Measurements from ENCODE around the gene AHCTF1.
"Not testable (repeated sequence)": the region's sequence is repeated elsewhere in the genome, so short reads cannot be mapped to it uniquely, and the experiment has no call there.

Gene AHCTF1

DNA sequence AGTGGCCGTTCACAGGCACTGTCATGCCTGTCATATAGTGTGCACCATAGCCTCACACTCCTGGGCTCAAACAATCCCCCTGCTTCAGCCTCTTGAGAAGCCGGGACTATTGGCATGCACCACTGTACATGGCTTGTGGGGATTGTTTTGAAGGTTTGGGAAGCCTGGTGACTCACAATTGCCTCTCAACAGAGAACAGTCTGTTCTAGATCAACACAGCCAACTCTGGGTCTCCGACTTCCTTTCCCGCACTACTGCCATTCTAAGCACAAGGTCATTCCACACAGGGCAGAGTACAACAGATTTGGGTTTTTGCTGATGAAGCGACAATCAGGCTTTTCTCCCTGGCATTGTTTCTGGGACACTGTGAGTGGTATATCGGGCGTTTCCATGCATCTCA is 15.5 kb upstream of the AHCTF1 start:
- Mint-ChIP-seq H3K4me1 (ENCODE audit: low read depth in 2 of 2) (no peaks in the 10 kb centered on the region), H3K36me3 (ENCODE audit: insufficient read depth) (no peaks in the 10 kb centered on the region), H3K4me3 (no peak overlapping the region), H3K27ac (no peak overlapping the region), H3K9me3 (no peaks in the 10 kb centered on the region), H3K27me3 (no peaks in the 10 kb centered on the region)
- ATAC-seq (replicated peaks) (no peak), DNase-seq (no peak)

GRCh38 chr1:246946366-246946765 is 14.6 kb upstream of the AHCTF1 start:
- H3K4me1 Mint-ChIP-seq (ENCODE audit: low read depth in 2 of 2): no peaks in the 10 kb centered on the region
- no peak overlapping the region for H3K27ac Mint-ChIP-seq
- H3K27me3 Mint-ChIP-seq: no peaks in the 10 kb centered on the region
- H3K36me3 Mint-ChIP-seq (ENCODE audit: insufficient read depth): no peaks in the 10 kb centered on the region
- DNase-seq: no peak
- H3K4me3 Mint-ChIP-seq: no peak overlapping the region
- H3K9me3 Mint-ChIP-seq: no peaks in the 10 kb centered on the region
- no peak for ATAC-seq (replicated peaks)

DNA sequence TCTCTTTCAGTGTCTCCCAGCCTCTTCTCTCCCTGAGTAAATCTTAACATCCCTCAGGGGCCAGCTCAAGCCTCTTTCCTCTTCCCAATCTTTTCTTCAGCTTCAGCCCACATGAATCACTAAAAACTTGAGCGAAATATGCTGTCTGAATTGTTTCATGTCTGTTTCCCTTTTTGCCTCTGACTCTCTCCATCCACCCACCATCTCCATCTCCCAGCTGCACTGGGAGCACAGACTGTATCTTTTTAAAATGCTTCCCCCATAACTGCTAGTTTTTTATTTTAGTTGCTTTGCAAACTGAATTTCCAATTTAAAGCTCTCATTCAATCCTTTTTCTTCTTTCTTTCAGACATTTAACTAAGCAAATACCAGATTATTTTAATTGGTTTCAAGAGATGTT is 3.0 kb upstream of the AHCTF1 start:
- ATAC-seq (replicated peaks): no peak
- DNase-seq: no peak
- peaks cover 16 to 17% of the 10 kb centered on the region in 2 donors for H3K4me1 Mint-ChIP-seq (ENCODE audit: low read depth in 2 of 2)
- H3K36me3 Mint-ChIP-seq (ENCODE audit: insufficient read depth): peaks cover 30% of the 10 kb centered on the region
- H3K4me3 Mint-ChIP-seq: no peak overlapping the region
- no peaks in the 10 kb centered on the region for H3K27me3 Mint-ChIP-seq
- H3K9me3 Mint-ChIP-seq: no peaks in the 10 kb centered on the region
- no peak overlapping the region for H3K27ac Mint-ChIP-seq

DNA sequence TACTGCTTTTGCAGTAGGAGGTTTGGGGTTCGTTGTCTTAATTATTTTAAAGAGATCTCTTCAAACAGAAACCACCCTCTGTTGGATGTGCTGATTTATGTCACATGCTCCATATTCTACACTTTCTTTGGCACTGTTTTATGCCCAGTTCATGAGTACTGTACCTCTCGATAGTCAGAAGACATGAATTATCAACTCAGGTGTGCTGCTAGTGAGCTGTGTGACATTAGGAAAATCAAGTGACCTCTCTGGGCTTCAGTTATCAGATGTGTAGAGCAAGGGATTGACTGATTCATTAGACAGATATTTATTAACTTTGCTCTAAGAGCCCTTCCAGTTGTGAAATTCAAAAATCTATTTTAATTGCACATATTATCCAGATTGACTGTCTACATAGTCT is 2.1 kb upstream of the AHCTF1 start:
- Mint-ChIP-seq H3K27ac (no peak overlapping the region), H3K36me3 (ENCODE audit: insufficient read depth) (peaks cover 30% of the 10 kb centered on the region), H3K4me3 (no peak overlapping the region), H3K9me3 (no peaks in the 10 kb centered on the region), H3K4me1 (ENCODE audit: low read depth in 2 of 2) (peaks cover 19 to 22% of the 10 kb centered on the region in 2 donors), H3K27me3 (no peaks in the 10 kb centered on the region)
- no peak for DNase-seq
- no peak for ATAC-seq (replicated peaks)

GRCh38 chr1:246932366-246932700 is 585 bp upstream of the AHCTF1 start:
- DNase-seq (no peak), ATAC-seq (replicated peaks) (no peak)
- Mint-ChIP-seq H3K9me3 (no peaks in the 10 kb centered on the region), H3K36me3 (ENCODE audit: insufficient read depth) (peaks cover 30% of the 10 kb centered on the region), H3K27ac (peak overlapping the region; percentile 96 to 98), H3K4me1 (ENCODE audit: low read depth in 2 of 2) (peaks cover 21 to 28% of the 10 kb centered on the region in 2 donors), H3K4me3 (peak overlapping the region; percentile 97), H3K27me3 (no peaks in the 10 kb centered on the region)

DNA sequence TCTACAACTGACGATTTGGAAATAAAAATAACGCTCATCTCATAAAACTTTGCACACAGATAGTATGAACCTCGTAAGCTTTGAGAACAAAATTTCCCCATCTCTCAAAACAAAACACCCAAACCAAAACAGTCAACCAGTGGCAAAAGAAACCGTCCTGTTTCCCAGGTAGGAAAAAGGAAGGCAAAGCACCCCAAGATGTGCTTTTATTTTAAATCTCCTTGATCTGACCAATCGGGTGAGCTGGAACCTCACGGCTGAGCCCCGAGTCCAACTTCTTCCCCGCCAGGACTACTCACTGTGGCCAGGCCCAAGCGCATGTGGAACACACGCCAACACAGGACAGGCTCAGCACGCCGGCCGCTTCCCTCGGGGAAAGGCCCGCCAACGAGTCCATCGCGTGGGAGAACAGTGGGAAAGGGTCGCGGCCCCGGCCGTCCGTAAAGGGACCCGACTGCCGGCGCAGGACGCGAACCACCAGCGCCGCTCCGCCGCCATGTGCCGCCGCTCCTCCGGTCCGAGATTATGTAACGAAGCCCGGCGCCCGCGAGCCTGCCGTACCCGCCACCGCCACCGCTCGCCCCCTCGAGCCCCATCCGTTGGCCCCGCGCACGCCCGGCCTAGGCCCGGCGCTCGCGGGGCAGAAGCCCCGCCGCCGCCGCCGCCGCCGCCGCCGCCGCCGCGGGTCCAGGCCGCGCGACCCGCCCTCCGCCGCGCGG is 759 bp downstream of the AHCTF1 start:
- Mint-ChIP-seq H3K9me3 (no peaks in the 10 kb centered on the region), H3K4me3 (peak overlapping the region; percentile 97), H3K4me1 (ENCODE audit: low read depth in 2 of 2) (peaks cover 26 to 37% of the 10 kb centered on the region in 2 donors), H3K36me3 (ENCODE audit: insufficient read depth) (peaks cover 44% of the 10 kb centered on the region), H3K27ac (peak overlapping the region; percentile 96 to 98), H3K27me3 (no peaks in the 10 kb centered on the region)
- DNase-seq (peak; percentile 44 to 54 (median 52)), ATAC-seq (replicated peaks) (peak; percentile 45)

DNA sequence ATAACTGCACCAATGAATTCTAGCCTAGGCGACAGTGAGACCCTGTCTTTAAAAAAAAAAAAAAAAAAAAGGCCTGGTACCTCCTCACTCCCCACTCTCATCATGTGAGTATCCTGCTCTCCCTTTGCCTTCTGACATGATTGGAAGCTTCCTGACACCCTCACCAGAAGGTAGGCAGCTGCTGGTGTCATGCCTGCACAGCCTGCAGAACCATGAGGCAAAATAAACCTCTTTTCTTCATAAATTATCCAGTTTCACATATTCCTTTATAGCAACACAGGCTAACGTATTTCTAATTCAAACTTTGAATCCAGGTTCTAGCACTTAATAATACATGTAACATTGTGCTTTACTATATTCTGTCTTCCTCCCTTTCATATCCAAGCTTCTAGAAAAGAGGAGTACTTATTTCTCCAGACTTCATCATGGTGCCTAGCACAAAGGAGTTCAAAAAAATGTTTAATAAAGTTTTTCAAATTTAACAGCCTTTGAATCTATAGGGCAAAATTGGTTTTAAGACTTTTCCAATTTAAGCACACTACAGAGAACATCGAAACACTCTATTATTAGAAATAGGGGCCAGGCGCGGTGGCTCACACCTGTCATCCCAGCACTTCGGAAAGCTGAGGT is 5.6 kb downstream of the AHCTF1 start:
- peak overlapping the region in 1 of 2 donors; percentile 38 for H3K4me3 Mint-ChIP-seq
- peak overlapping the region in 1 of 2 donors; percentile 75 for H3K27ac Mint-ChIP-seq

DNA sequence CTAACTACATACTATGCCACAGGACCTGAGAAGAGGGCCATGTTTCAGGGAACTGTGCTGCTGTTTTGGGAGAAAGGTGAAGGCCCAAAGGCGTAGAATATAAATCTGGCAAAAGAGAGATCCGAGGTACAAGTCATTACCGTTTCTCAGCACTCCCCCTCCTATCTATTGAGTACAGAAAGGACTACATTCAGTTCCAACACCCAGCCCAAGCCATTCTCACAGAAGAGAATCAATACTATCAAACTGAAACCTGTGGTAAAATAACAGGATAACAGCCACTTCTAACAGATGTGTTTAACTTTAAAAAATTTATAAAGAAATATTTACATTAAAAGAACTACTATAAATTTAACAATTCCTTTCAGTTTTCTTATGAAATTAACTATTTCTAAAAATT is 7.8 kb downstream of the AHCTF1 start:
- Mint-ChIP-seq H3K36me3 (ENCODE audit: insufficient read depth) (peaks cover 22% of the 10 kb centered on the region), H3K4me3 (peak overlapping the region; percentile 29 to 63), H3K9me3 (no peaks in the 10 kb centered on the region), H3K4me1 (ENCODE audit: low read depth in 2 of 2) (peaks cover 29 to 51% of the 10 kb centered on the region in 2 donors), H3K27ac (no peak overlapping the region), H3K27me3 (no peaks in the 10 kb centered on the region)
- ATAC-seq (replicated peaks): no peak
- no peak for DNase-seq

More for the DNA sequence above, 5.6 kb downstream of the AHCTF1 start:
- H3K4me1 Mint-ChIP-seq (ENCODE audit: low read depth in 2 of 2): peaks cover 39 to 59% of the 10 kb centered on the region in 2 donors
- peaks cover 35% of the 10 kb centered on the region for H3K36me3 Mint-ChIP-seq (ENCODE audit: insufficient read depth)
- ATAC-seq (replicated peaks) (no peak), DNase-seq (no peak)
- no peaks in the 10 kb centered on the region for H3K27me3 Mint-ChIP-seq
- no peaks in the 10 kb centered on the region for H3K9me3 Mint-ChIP-seq

- DNase-seq: no peak
- Mint-ChIP-seq H3K9me3 (no peaks in the 10 kb centered on the region), H3K4me3 (peak overlapping the region; percentile 29 to 63), H3K27me3 (no peaks in the 10 kb centered on the region), H3K27ac (no peak overlapping the region), H3K36me3 (ENCODE audit: insufficient read depth) (peaks cover 22% of the 10 kb centered on the region), H3K4me1 (ENCODE audit: low read depth in 2 of 2) (peaks cover 30 to 52% of the 10 kb centered on the region in 2 donors)
- ATAC-seq (replicated peaks): peak; percentile 12
These were observed 8.3 kb downstream of the AHCTF1 start for GRCh38 chr1:246923482-246923881.

GRCh38 chr1:246921481-246921880 is 10.3 kb downstream of the AHCTF1 start:
- Mint-ChIP-seq H3K4me1 (ENCODE audit: low read depth in 2 of 2) (peaks cover 32 to 50% of the 10 kb centered on the region in 2 donors), H3K27me3 (no peaks in the 10 kb centered on the region), H3K36me3 (ENCODE audit: insufficient read depth) (peaks cover 26% of the 10 kb centered on the region), H3K9me3 (no peaks in the 10 kb centered on the region), H3K4me3 (no peak overlapping the region), H3K27ac (no peak overlapping the region)
- no peak for ATAC-seq (replicated peaks)
- DNase-seq: no peak

GRCh38 chr1:246919902-246920301 is 11.8 kb downstream of the AHCTF1 start:
- Mint-ChIP-seq H3K27ac (no peak overlapping the region), H3K9me3 (no peaks in the 10 kb centered on the region), H3K36me3 (ENCODE audit: insufficient read depth) (peaks cover 34% of the 10 kb centered on the region), H3K27me3 (no peaks in the 10 kb centered on the region), H3K4me3 (no peak overlapping the region), H3K4me1 (ENCODE audit: low read depth in 2 of 2) (peaks cover 25 to 42% of the 10 kb centered on the region in 2 donors)
- DNase-seq (no peak), ATAC-seq (replicated peaks) (no peak)

- ATAC-seq (replicated peaks); H3K4me3 Mint-ChIP-seq; H3K27me3 Mint-ChIP-seq; H3K9me3 Mint-ChIP-seq; DNase-seq; H3K27ac Mint-ChIP-seq: not testable (repeated sequence)
- Mint-ChIP-seq H3K36me3 (ENCODE audit: insufficient read depth) (peaks cover 53% of the 10 kb centered on the region), H3K4me1 (ENCODE audit: low read depth in 2 of 2) (peaks cover 13 to 21% of the 10 kb centered on the region in 2 donors)
These were observed 15.5 kb downstream of the AHCTF1 start for GRCh38 chr1:246916026-246916923.

- H3K4me1 Mint-ChIP-seq (ENCODE audit: low read depth in 2 of 2): peaks cover 6 to 12% of the 10 kb centered on the region in 2 donors
- no peaks in the 10 kb centered on the region for H3K27me3 Mint-ChIP-seq
- H3K36me3 Mint-ChIP-seq (ENCODE audit: insufficient read depth): peaks cover 92% of the 10 kb centered on the region
- DNase-seq (peak in 1 of 3 experiments; percentile 22), ATAC-seq (replicated peaks) (peak; percentile 45)
- no peak overlapping the region for H3K4me3 Mint-ChIP-seq
- H3K27ac Mint-ChIP-seq: no peak overlapping the region
- H3K9me3 Mint-ChIP-seq: no peaks in the 10 kb centered on the region
These were observed 24.3 kb downstream of the AHCTF1 start for GRCh38 chr1:246907472-246907871.

Data from effector memory CD8-positive, alpha-beta T cell (primary cell).